ENCODE data around the gene FKBP1A.

Gene FKBP1A

GRCh38 chr20:1437235-1437904, 44.5 kb upstream of the FKBP1A start:
- H3K27me3 ChIP-seq: no peaks in the 10 kb centered on the region
- no peak overlapping the region for H3K4me3 ChIP-seq (ENCODE audit: low read depth, low read length)
- H3K9me3 ChIP-seq: no peaks in the 10 kb centered on the region
- peak; percentile 52 for DNase-seq
- peak; percentile 72 for TF ChIP-seq CTCF (IDR thresholded peaks at IDR 0.05; ENCODE audit: low read depth, low read length)
- H3K4me1 ChIP-seq: no peaks in the 10 kb centered on the region
- H3K36me3 ChIP-seq: no peaks in the 10 kb centered on the region

- no peak for TF ChIP-seq CTCF (IDR thresholded peaks at IDR 0.05; ENCODE audit: low read depth, low read length)
- no peak overlapping the region for H3K4me3 ChIP-seq (ENCODE audit: low read depth, low read length)
- H3K9me3 ChIP-seq: no peaks in the 10 kb centered on the region
- DNase-seq: no peak
- no peaks in the 10 kb centered on the region for H3K36me3 ChIP-seq
- H3K4me1 ChIP-seq: no peaks in the 10 kb centered on the region
- H3K27me3 ChIP-seq: no peaks in the 10 kb centered on the region
Observed at GRCh38 chr20:1436263-1436662, 43.4 kb upstream of the FKBP1A start.

- no peak for DNase-seq
- TF ChIP-seq CTCF (IDR thresholded peaks at IDR 0.05; ENCODE audit: low read depth, low read length): no peak
- H3K4me1 ChIP-seq: no peaks in the 10 kb centered on the region
- no peaks in the 10 kb centered on the region for H3K27me3 ChIP-seq
- H3K4me3 ChIP-seq (ENCODE audit: low read depth, low read length): no peak overlapping the region
- no peaks in the 10 kb centered on the region for H3K9me3 ChIP-seq
- H3K36me3 ChIP-seq: no peaks in the 10 kb centered on the region
Observed at GRCh38 chr20:1435337-1435699, 42.5 kb upstream of the FKBP1A start.

GRCh38 chr20:1434571-1435336, 41.9 kb upstream of the FKBP1A start:
- Histone ChIP-seq H3K36me3 (no peaks in the 10 kb centered on the region), H3K4me1 (no peaks in the 10 kb centered on the region), H3K27me3 (no peaks in the 10 kb centered on the region), H3K4me3 (ENCODE audit: low read depth, low read length) (no peak overlapping the region), H3K9me3 (no peaks in the 10 kb centered on the region)
- DNase-seq: no peak
- no peak for TF ChIP-seq CTCF (IDR thresholded peaks at IDR 0.05; ENCODE audit: low read depth, low read length)

- no peaks in the 10 kb centered on the region for H3K36me3 ChIP-seq
- H3K9me3 ChIP-seq: no peaks in the 10 kb centered on the region
- TF ChIP-seq CTCF (IDR thresholded peaks at IDR 0.05; ENCODE audit: low read depth, low read length): no peak
- no peak overlapping the region for H3K4me3 ChIP-seq (ENCODE audit: low read depth, low read length)
- H3K27me3 ChIP-seq: no peaks in the 10 kb centered on the region
- DNase-seq: no peak
- no peaks in the 10 kb centered on the region for H3K4me1 ChIP-seq
Observed at GRCh38 chr20:1431158-1431557, 38.3 kb upstream of the FKBP1A start.

GRCh38 chr20:1430004-1430451, 37.2 kb upstream of the FKBP1A start:
- Histone ChIP-seq H3K27me3 (no peaks in the 10 kb centered on the region), H3K4me3 (ENCODE audit: low read depth, low read length) (no peak overlapping the region), H3K36me3 (no peaks in the 10 kb centered on the region), H3K9me3 (no peaks in the 10 kb centered on the region), H3K4me1 (no peaks in the 10 kb centered on the region)
- DNase-seq: no peak
- no peak for TF ChIP-seq CTCF (IDR thresholded peaks at IDR 0.05; ENCODE audit: low read depth, low read length)

All from BE2C (cell line).